HL-60 (cell line): ENCODE measurements around the gene NFE2L2.

Experiments
- DNase-seq, 2 experiments: peaks; one replicate each; pipeline ENCODE4 v3.0.0-alpha.2; 2010 to 2020; ENCODE audit warnings: low read depth in 1 of 2, low spot score in 1 of 2
- H3K27ac ChIP-seq: fragments of 250-450 bp; sonication (Bioruptor Pico); replicated peaks from 2 replicates; pipeline ENCODE4 v1.5.1; 2020; ENCODE audit warnings: mild to moderate bottlenecking, moderate library complexity
- H3K27me3 ChIP-seq: fragments of 250-450 bp; sonication (Bioruptor Pico); 2 replicates; pipeline ENCODE4 v1.5.1; 2021; ENCODE audit warnings: mild to moderate bottlenecking, moderate library complexity; ENCODE audit not compliant: insufficient read depth, poor library complexity, severe bottlenecking
- H3K4me3 ChIP-seq: replicated peaks from 2 replicates; pipeline ENCODE4 v1.5.1; 2011; ENCODE audit warnings: mild to moderate bottlenecking, control low read depth, low read length; ENCODE audit not compliant: insufficient read depth
- CTCF ChIP-seq: IDR thresholded peaks from one replicate; pipeline ENCODE4 v1.5.1; 2011; ENCODE audit warnings: low read length, control low read depth, inconsistent platforms; ENCODE audit not compliant: insufficient read depth
- GABPA ChIP-seq: IDR thresholded peaks from 2 replicates; pipeline ENCODE4 v1.6.1; 2012; ENCODE audit warnings: low read depth
- POLR2AphosphoS5 ChIP-seq: IDR thresholded peaks from 2 replicates; pipeline ENCODE4 v1.6.1; 2012; ENCODE audit warnings: low read depth
- REST ChIP-seq: IDR thresholded peaks from 2 replicates; pipeline ENCODE4 v1.6.1; 2012; ENCODE audit warnings: low read depth; ENCODE audit not compliant: insufficient replicate concordance
- SPI1 ChIP-seq: IDR thresholded peaks from 2 replicates; pipeline ENCODE4 v1.6.1; 2012; ENCODE audit warnings: low read depth, mild to moderate bottlenecking, borderline replicate concordance

NFE2L2 gene

GRCh38 chr2:177234267-177234666 lies 30.3 kb downstream of the NFE2L2 start:
- no peak for DNase-seq
- Histone ChIP-seq H3K27me3 (no peaks in the 10 kb centered on the region), H3K4me3 (no peak overlapping the region), H3K27ac (no peak overlapping the region)
- TF ChIP-seq SPI1 (no peak), REST (no peak), GABPA (no peak), POLR2AphosphoS5 (no peak), CTCF (no peak)

- Histone ChIP-seq H3K27ac (no peak overlapping the region), H3K4me3 (no peak overlapping the region), H3K27me3 (no peaks in the 10 kb centered on the region)
- no peak for DNase-seq
- no peak for TF ChIP-seq REST
- no peak for TF ChIP-seq GABPA
- no peak for TF ChIP-seq CTCF
- no peak for TF ChIP-seq POLR2AphosphoS5
Observed at GRCh38 chr2:177232098-177232704, 32.3 kb downstream of the NFE2L2 start.

GRCh38 chr2:177231270-177231669 lies 33.3 kb downstream of the NFE2L2 start:
- DNase-seq = no peak
- no peak for TF ChIP-seq POLR2AphosphoS5
- TF ChIP-seq CTCF = no peak
- TF ChIP-seq SPI1 = no peak
- TF ChIP-seq GABPA = no peak
- no peak for TF ChIP-seq REST
- H3K27ac ChIP-seq = no peak overlapping the region
- no peak overlapping the region for H3K4me3 ChIP-seq
- H3K27me3 ChIP-seq = no peaks in the 10 kb centered on the region
